ENCODE measurements around the gene ASB9.

DNA sequence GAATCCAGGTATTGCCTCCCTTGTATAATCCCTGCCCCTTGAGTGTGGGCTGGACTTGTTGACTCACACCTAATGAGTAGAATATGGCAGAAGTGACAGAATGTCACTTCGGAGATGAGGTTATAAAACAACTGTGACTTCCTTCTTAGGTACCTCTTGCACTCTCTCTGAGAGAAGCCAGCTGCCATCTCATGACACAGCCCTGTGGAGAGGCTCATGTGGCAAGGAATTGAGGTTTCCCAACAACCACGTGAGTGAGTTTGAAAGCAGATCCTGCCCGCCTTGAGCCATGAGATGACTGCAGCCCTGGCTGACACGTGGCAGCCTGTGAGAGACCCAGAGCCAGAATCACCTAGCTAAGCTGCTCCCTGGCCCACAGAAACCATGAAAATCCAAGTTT lies 32.0 kb upstream of the ASB9 start:
- no peak for TF ChIP-seq ZNF239 (tag by site-specific recombination; IDR thresholded peaks at IDR 0.05)
- TF ChIP-seq, protein P1, sequence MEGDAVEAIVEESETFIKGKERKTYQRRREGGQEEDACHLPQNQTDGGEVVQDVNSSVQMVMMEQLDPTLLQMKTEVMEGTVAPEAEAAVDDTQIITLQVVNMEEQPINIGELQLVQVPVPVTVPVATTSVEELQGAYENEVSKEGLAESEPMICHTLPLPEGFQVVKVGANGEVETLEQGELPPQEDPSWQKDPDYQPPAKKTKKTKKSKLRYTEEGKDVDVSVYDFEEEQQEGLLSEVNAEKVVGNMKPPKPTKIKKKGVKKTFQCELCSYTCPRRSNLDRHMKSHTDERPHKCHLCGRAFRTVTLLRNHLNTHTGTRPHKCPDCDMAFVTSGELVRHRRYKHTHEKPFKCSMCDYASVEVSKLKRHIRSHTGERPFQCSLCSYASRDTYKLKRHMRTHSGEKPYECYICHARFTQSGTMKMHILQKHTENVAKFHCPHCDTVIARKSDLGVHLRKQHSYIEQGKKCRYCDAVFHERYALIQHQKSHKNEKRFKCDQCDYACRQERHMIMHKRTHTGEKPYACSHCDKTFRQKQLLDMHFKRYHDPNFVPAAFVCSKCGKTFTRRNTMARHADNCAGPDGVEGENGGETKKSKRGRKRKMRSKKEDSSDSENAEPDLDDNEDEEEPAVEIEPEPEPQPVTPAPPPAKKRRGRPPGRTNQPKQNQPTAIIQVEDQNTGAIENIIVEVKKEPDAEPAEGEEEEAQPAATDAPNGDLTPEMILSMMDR (tag by site-specific recombination; IDR thresholded peaks at IDR 0.05) = no peak
- TF ChIP-seq ZNF266 (tag by site-specific recombination; IDR thresholded peaks at IDR 0.05; ENCODE audit: low read depth) = no peak
- TF ChIP-seq TCF7L2 (IDR thresholded peaks at IDR 0.05; ENCODE audit: borderline replicate concordance, low read depth, low read length) = no peak
- TF ChIP-seq ZNF549 (tag by site-specific recombination; IDR thresholded peaks at IDR 0.05) = no peak
- TF ChIP-seq ZNF530 (tag by site-specific recombination; IDR thresholded peaks at IDR 0.05; ENCODE audit: low read depth) = no peak
- TF ChIP-seq, protein P2, sequence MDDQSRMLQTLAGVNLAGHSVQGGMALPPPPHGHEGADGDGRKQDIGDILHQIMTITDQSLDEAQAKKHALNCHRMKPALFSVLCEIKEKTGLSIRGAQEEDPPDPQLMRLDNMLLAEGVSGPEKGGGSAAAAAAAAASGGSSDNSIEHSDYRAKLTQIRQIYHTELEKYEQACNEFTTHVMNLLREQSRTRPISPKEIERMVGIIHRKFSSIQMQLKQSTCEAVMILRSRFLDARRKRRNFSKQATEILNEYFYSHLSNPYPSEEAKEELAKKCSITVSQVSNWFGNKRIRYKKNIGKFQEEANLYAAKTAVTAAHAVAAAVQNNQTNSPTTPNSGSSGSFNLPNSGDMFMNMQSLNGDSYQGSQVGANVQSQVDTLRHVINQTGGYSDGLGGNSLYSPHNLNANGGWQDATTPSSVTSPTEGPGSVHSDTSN (CRISPR knock-in tag; IDR thresholded peaks at IDR 0.05) = no peak
- no peak for TF ChIP-seq ZSCAN30 (tag by site-specific recombination; IDR thresholded peaks at IDR 0.05)
